ENCODE results near the gene LMO2.

DNA sequence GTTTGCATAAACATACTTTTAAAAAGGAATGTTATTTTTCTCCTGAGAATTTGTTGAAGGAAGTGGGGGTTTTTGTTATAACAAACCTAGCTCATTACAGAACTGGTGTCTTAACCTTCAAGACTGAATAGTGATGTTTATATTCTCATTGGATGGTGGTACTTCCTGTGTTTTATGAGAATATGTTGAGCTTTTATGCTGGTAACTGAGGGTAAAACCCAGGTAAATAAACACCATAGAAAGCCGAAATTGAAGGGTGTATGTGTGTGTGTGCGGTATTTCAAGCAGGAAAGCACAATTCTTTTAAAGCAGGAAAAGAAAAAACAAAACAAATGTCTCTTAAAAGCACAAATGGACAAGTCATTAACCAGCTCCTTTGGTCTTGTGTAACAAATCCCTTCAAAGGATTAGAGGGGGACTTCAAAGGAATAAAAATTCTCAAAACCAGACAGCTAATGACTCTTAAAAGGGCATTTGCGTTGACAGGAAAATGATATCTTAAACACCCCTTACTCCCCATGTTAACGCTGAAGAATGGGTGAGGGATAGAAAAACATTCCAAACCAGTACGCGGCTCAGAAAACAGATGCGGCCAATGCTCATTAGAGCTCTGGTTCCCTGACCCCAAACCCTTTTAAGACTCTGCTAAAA, 23.8 kb downstream of the LMO2 start:
- TF ChIP-seq, protein P1, sequence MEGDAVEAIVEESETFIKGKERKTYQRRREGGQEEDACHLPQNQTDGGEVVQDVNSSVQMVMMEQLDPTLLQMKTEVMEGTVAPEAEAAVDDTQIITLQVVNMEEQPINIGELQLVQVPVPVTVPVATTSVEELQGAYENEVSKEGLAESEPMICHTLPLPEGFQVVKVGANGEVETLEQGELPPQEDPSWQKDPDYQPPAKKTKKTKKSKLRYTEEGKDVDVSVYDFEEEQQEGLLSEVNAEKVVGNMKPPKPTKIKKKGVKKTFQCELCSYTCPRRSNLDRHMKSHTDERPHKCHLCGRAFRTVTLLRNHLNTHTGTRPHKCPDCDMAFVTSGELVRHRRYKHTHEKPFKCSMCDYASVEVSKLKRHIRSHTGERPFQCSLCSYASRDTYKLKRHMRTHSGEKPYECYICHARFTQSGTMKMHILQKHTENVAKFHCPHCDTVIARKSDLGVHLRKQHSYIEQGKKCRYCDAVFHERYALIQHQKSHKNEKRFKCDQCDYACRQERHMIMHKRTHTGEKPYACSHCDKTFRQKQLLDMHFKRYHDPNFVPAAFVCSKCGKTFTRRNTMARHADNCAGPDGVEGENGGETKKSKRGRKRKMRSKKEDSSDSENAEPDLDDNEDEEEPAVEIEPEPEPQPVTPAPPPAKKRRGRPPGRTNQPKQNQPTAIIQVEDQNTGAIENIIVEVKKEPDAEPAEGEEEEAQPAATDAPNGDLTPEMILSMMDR (CRISPR knock-in tag; IDR thresholded peaks at IDR 0.05) = no peak
- TF ChIP-seq TCF12 (IDR thresholded peaks at IDR 0.05) (no peak), TCF12 (CRISPR knock-in tag; IDR thresholded peaks at IDR 0.05) (no peak)
